BLaER1 treated with 17β-estradiol and CSF1 and Interleukin-3, amounts not matched to agents 10 nM and 100 nM (cell line): ENCODE measurements around the gene SLC25A30.

Experiments
- H3K27ac ChIP-seq, 11 experiments: shearing (Covaris generic); formaldehyde crosslinking; 2 replicates each; pipeline ENCODE4 v1.8.1; 2022
- H3K27me3 ChIP-seq, 11 experiments: shearing (Covaris generic); formaldehyde crosslinking; 2 replicates each; pipeline ENCODE4 v1.8.1; 2022
- H3K36me3 ChIP-seq, 11 experiments: shearing (Covaris generic); formaldehyde crosslinking; 2 replicates each; pipeline ENCODE4 v1.8.1; 2022
- H3K4me1 ChIP-seq, 10 experiments: shearing (Covaris generic); formaldehyde crosslinking; 2 replicates each; pipeline ENCODE4 v1.8.1; 2022
- H3K4me2 ChIP-seq, 11 experiments: shearing (Covaris generic); formaldehyde crosslinking; 2 replicates each; pipeline ENCODE4 v1.8.1; 2022
- H3K4me3 ChIP-seq, 10 experiments: shearing (Covaris generic); formaldehyde crosslinking; 2 replicates each; pipeline ENCODE4 v1.8.1; 2022
- H3K9ac ChIP-seq, 11 experiments: shearing (Covaris generic); formaldehyde crosslinking; 2 replicates each; pipeline ENCODE4 v1.8.1; 2022
- H3K9me3 ChIP-seq, 11 experiments: shearing (Covaris generic); formaldehyde crosslinking; replicated peaks in 1 of 11; 2 replicates each; pipeline ENCODE4 v1.8.1; 2022
- H4K20me1 ChIP-seq, 11 experiments: shearing (Covaris generic); formaldehyde crosslinking; 2 replicates each; pipeline ENCODE4 v1.8.1; 2022
- Cebpa-rat ChIP-seq, 11 experiments: shearing (Covaris generic); IDR thresholded peaks; 2 replicates each; pipeline ENCODE4 v1.8.1; 2022

The SLC25A30 gene

DNA sequence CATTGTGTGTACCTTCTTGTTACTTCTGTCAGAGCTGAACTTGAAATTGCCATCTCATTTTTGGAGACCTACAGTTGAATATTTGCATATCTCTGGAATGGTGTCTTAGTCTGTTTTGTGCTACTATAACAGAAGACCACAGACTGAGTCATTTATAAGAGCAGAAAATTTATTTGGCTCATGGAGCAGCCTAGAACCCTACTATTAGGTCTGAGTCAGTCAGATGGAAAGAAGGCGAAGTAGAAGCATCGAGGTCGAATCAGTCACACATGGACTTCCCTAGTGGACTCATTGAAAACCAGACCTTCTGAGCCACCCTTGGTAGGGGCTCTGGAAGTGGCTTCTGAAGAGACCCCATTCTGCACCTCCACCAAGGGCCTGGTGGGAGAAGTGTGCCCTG is 43.3 kb downstream of the SLC25A30 start:
- no peak overlapping the region for H3K4me3 ChIP-seq
- H3K27me3 ChIP-seq: no peaks in the 10 kb centered on the region
- H3K9ac ChIP-seq: no peak overlapping the region
- no peak for TF ChIP-seq Cebpa-rat (IDR thresholded peaks at IDR 0.05)
- H3K4me2 ChIP-seq: no peak overlapping the region
- H3K27ac ChIP-seq: no peak overlapping the region
- peaks cover 0 to 14% (median 8%) of the 10 kb centered on the region in 10 experiments; a peak in 7 of 20 replicates for H3K4me1 ChIP-seq
- H3K36me3 ChIP-seq: peaks cover 14 to 29% (median 19%) of the 10 kb centered on the region in 11 experiments; a peak in 21 of 22 replicates
- H4K20me1 ChIP-seq: no peaks in the 10 kb centered on the region
- peaks cover 0 to 16% (median 8%) of the 10 kb centered on the region in 11 experiments; a peak in 14 of 22 replicates for H3K9me3 ChIP-seq

DNA sequence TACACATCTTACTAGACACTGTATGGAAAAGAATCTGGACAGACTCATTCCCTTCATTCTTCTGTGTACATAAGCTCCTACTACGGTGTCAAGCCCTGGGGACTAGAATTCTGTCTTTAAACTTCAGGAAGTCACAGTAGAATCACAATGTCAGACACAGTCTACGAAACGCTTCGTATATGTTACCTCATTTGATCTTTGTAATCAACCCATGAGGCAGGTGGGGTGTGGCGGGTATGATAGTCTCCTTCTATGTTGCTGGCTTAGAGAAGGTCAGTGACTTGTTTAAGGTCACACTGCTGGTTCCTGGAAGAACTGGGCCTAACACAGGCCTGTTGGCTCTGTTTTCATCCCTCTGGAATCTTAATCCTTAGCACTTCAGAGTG is 45.0 kb downstream of the SLC25A30 start:
- peaks cover 6 to 19% (median 12%) of the 10 kb centered on the region in 10 experiments for H3K4me1 ChIP-seq
- no peaks in the 10 kb centered on the region for H3K27me3 ChIP-seq
- no peak for TF ChIP-seq Cebpa-rat (IDR thresholded peaks at IDR 0.05)
- no peak overlapping the region for H3K27ac ChIP-seq
- H3K9me3 ChIP-seq: peaks cover 0 to 16% (median 8%) of the 10 kb centered on the region in 11 experiments; a peak in 14 of 22 replicates
- H3K4me3 ChIP-seq: no peak overlapping the region
- H3K9ac ChIP-seq: no peak overlapping the region
- peak overlapping the region in 6 of 11 experiments; percentile 6 to 41 (median 11); a peak in 5 of 22 replicates for H3K4me2 ChIP-seq
- no peaks in the 10 kb centered on the region for H4K20me1 ChIP-seq
- H3K36me3 ChIP-seq: peaks cover 20 to 39% (median 28%) of the 10 kb centered on the region in 11 experiments; a peak in 21 of 22 replicates

DNA sequence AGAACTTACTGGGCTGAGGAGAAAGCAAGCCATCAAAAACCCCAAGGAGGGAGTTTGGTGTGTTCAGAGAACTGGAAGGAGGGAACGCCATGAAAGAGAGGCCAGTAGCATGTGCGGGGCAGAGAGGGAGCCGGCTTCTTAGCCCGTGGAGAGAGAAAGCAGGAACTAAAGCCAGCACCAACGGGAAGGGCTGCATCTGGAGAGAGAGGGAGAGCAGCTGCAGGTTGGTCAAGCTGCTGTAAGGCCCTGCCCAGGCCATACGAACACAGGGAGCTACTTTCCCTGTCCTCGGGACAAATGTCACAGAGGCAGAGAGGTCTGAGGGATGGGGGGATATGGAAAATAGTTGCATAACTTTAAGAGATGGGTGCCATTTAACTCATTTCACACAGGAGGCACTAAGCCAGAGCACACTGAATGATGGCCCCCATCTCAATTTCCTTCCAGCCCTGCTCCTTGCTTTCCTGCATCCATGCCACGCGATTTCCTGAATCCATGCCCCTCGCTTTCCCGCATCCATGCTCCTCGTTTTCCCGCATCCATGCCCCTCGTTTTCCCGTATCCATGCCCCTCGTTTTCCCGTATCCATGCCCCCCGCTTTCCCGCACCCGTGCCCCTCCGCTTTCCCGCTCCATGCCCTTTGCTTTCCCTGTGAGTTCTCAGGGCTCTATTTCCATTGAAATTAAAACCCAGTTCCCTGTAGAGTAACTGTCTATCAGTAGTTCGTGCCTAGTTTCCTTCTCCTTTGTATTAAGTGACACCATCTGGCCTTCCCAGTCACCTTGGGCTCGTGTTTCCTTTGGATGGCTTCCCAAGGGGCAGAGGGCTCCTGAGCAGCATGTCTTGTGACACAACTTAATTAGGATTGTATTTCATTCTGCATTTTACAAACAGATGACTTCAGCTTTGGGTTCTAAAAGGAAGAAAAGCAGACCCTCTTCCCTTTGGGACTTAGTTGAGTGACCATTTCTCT is 45.7 kb downstream of the SLC25A30 start:
- Histone ChIP-seq H3K4me2 (peak overlapping the region in 6 of 11 experiments; percentile 6 to 41 (median 11); a peak in 6 of 22 replicates), H3K27ac (no peak overlapping the region), H3K4me1 (peaks cover 8 to 26% (median 18%) of the 10 kb centered on the region in 10 experiments), H3K9me3 (peaks cover 0 to 16% (median 8%) of the 10 kb centered on the region in 11 experiments; a peak in 14 of 22 replicates), H3K9ac (no peak overlapping the region), H3K36me3 (peaks cover 20 to 39% (median 28%) of the 10 kb centered on the region in 11 experiments; a peak in 21 of 22 replicates), H4K20me1 (no peaks in the 10 kb centered on the region), H3K4me3 (no peak overlapping the region), H3K27me3 (no peaks in the 10 kb centered on the region)
- TF ChIP-seq Cebpa-rat (IDR thresholded peaks at IDR 0.05): no peak

DNA sequence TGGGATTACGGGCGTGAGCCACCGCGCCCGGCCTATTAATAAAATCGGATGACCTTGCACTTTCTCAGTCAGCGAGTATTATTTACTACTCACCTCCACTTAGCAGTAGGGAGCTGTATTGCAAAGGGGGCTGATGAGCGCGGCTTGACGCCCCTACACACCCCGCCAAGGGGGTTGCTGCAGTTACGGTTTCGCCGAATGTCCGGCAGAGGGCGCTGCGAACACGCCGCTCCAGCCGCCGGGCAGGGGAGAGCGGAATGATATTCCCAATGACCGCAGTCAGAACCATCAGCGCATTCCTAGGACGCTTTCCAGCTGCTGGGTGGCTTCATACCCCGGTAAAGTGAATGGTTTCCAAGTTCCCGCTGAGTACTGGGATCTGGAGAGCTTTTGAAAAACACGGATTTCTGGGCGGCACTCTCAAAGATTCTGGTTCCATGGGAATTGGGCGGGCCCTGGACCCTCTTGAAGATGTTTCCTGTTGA is 47.2 kb downstream of the SLC25A30 start:
- H3K4me3 ChIP-seq: no peak overlapping the region
- peaks cover 20 to 39% (median 28%) of the 10 kb centered on the region in 11 experiments; a peak in 21 of 22 replicates for H3K36me3 ChIP-seq
- peaks cover 0 to 16% (median 8%) of the 10 kb centered on the region in 11 experiments; a peak in 14 of 22 replicates for H3K9me3 ChIP-seq
- peaks cover 8 to 34% (median 27%) of the 10 kb centered on the region in 10 experiments for H3K4me1 ChIP-seq
- H3K4me2 ChIP-seq: no peak overlapping the region
- no peaks in the 10 kb centered on the region for H4K20me1 ChIP-seq
- no peak for TF ChIP-seq Cebpa-rat (IDR thresholded peaks at IDR 0.05)
- no peak overlapping the region for H3K27ac ChIP-seq
- H3K27me3 ChIP-seq: no peaks in the 10 kb centered on the region
- no peak overlapping the region for H3K9ac ChIP-seq

GRCh38 chr13:45369116-45369515 is 49.1 kb downstream of the SLC25A30 start:
- H3K36me3 ChIP-seq: peaks cover 27 to 45% (median 34%) of the 10 kb centered on the region in 11 experiments

DNA sequence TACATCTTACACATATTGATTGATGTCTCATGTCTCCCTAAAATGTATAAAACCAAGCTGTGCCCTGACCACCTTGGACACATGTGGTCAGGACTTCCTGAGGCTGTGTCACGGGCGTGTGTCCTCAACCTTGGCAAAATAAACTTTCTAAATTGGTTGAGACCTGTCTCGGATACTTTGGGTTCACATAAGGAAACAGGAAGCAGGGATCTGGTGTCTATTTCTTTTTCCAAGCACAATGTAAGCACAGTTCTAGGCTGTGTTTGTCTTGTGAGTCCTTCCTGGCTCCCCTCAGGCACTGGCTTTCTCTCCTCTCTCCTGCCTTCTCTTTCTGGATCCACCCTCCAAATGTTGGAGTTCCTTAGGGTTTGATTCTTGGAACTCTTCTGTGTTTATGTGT is 49.6 kb downstream of the SLC25A30 start:
- no peak overlapping the region for H3K9ac ChIP-seq
- peaks cover 6 to 27% (median 14%) of the 10 kb centered on the region in 11 experiments; a peak in 20 of 22 replicates for H3K9me3 ChIP-seq
- TF ChIP-seq Cebpa-rat (IDR thresholded peaks at IDR 0.05): no peak
- H3K4me1 ChIP-seq: peaks cover 8 to 34% (median 27%) of the 10 kb centered on the region in 10 experiments
- peak overlapping the region in 9 of 11 experiments; percentile 12 to 73 (median 51); a peak in 10 of 22 replicates for H3K4me2 ChIP-seq
- H3K4me3 ChIP-seq: no peak overlapping the region
- H3K36me3 ChIP-seq: peaks cover 30 to 50% (median 38%) of the 10 kb centered on the region in 11 experiments
- H4K20me1 ChIP-seq: no peaks in the 10 kb centered on the region
- no peaks in the 10 kb centered on the region for H3K27me3 ChIP-seq
- H3K27ac ChIP-seq: peak overlapping the region in 1 of 11 experiments; percentile 57; a peak in 1 of 22 replicates

More at GRCh38 chr13:45369116-45369515, 49.1 kb downstream of the SLC25A30 start:
- Histone ChIP-seq H3K4me3 (no peak overlapping the region), H4K20me1 (no peaks in the 10 kb centered on the region), H3K27ac (no peak overlapping the region), H3K9me3 (peaks cover under 1 to 22% (median 9%) of the 10 kb centered on the region in 11 experiments; a peak in 18 of 22 replicates), H3K4me2 (no peak overlapping the region), H3K27me3 (no peaks in the 10 kb centered on the region), H3K9ac (no peak overlapping the region), H3K4me1 (peaks cover 8 to 34% (median 27%) of the 10 kb centered on the region in 10 experiments)
- no peak for TF ChIP-seq Cebpa-rat (IDR thresholded peaks at IDR 0.05)

- Histone ChIP-seq H3K27me3 (no peaks in the 10 kb centered on the region), H3K36me3 (peaks cover 32 to 56% (median 43%) of the 10 kb centered on the region in 11 experiments), H3K4me2 (peak overlapping the region in 10 of 11 experiments; percentile 12 to 73 (median 46); a peak in 16 of 22 replicates), H4K20me1 (no peaks in the 10 kb centered on the region), H3K27ac (peak overlapping the region in 6 of 11 experiments; percentile 9 to 57 (median 40); a peak in 9 of 22 replicates), H3K9me3 (peaks cover 11 to 33% (median 20%) of the 10 kb centered on the region in 11 experiments; a peak in 21 of 22 replicates), H3K4me3 (no peak overlapping the region), H3K9ac (no peak overlapping the region), H3K4me1 (peaks cover 4 to 30% (median 28%) of the 10 kb centered on the region in 10 experiments)
- TF ChIP-seq Cebpa-rat (IDR thresholded peaks at IDR 0.05): no peak
These were observed 50.2 kb downstream of the SLC25A30 start for GRCh38 chr13:45368005-45368404.

- H4K20me1 ChIP-seq: no peaks in the 10 kb centered on the region
- H3K4me1 ChIP-seq: peaks cover 0 to 34% (median 22%) of the 10 kb centered on the region in 10 experiments
- H3K27me3 ChIP-seq: no peaks in the 10 kb centered on the region
- H3K27ac ChIP-seq: peak overlapping the region in 8 of 11 experiments; percentile 9 to 61 (median 38); a peak in 11 of 22 replicates
- H3K9ac ChIP-seq: no peak overlapping the region; a peak in 1 of 22 replicates
- H3K9me3 ChIP-seq: peaks cover 15 to 39% (median 26%) of the 10 kb centered on the region in 11 experiments; a peak in 21 of 22 replicates
- peak overlapping the region; percentile 12 to 73 (median 40); a peak in 19 of 22 replicates for H3K4me2 ChIP-seq
- peaks cover 39 to 60% (median 50%) of the 10 kb centered on the region in 11 experiments for H3K36me3 ChIP-seq
- no peak for TF ChIP-seq Cebpa-rat (IDR thresholded peaks at IDR 0.05)
- no peak overlapping the region for H3K4me3 ChIP-seq
These were observed 50.8 kb downstream of the SLC25A30 start for GRCh38 chr13:45367358-45367757.
